ENCODE data around the gene TELO2. TPM values are rescaled to one million over a fixed set of nuclear protein-coding genes. Genes with fewer than 3 reads are reported as not detected.

Gene TELO2
- total and polyA plus RNA-seq, 2 donors (not counting 3 experiments of a cell fraction or from before 2014, with no cell fraction given) = 30.7 to 61.6 TPM

- no TSS peak for BruUV-seq (replicated peaks)
- H4K20me1 ChIP-seq (replicated peaks; ENCODE audit: control insufficient read depth, extremely low read depth, insufficient read depth, low read length) = no peaks in the 10 kb centered on the region
- dilution Hi-C loops (cut with MboI; ENCODE audit: extremely low pct_ligation_motif_present, low sequenced_read_pairs) = no loop called here
- no peaks in the 10 kb centered on the region for H3K36me3 ChIP-seq (ENCODE audit: control insufficient read depth in 2 of 2, extremely low read depth in 1 of 2, insufficient read depth in 2 of 2, low read length in 2 of 2)
- ChIA-PET POLR2A (no interaction called here), CTCF (interaction anchor here (1.6 kb wide), 1 partner anchor 12 kb away, joined by 3 read pairs; no protein-coding TSS in a partner anchor)
- H3K9me1 ChIP-seq (replicated peaks; ENCODE audit: control insufficient read depth, extremely low read depth, insufficient read depth, low read length) = no peaks in the 10 kb centered on the region
- H3K79me2 ChIP-seq (ENCODE audit: control insufficient read depth, insufficient read depth, low read length) = no peaks in the 10 kb centered on the region
- H3K4me3 ChIP-seq (replicated peaks in 1 of 3; ENCODE audit: insufficient read depth in 1 of 3, low read depth in 1 of 3, low read length in 3 of 3) = no peak overlapping the region
- no peak overlapping the region for H3K4me2 ChIP-seq (ENCODE audit: insufficient read depth, low read length)
- DNase-seq (ENCODE audit: low read depth, low spot score) (no peak), FAIRE-seq (no peak)
- no peak overlapping the region for H3K9ac ChIP-seq (replicated peaks; ENCODE audit: extremely low read depth, insufficient read depth, low read length)
- TF ChIP-seq EZH2 (IDR thresholded peaks at IDR 0.05; ENCODE audit: borderline replicate concordance, low read depth, low read length, severe bottlenecking) (no peak), POLR2AphosphoS5 (IDR thresholded peaks at IDR 0.05; ENCODE audit: insufficient read depth, low read depth, low read length) (no peak), CTCF (IDR thresholded peaks at IDR 0.05; ENCODE audit: extremely low read depth in 1 of 2, insufficient read depth in 1 of 2, low read depth in 1 of 2, low read length in 2 of 2) (no peak), FOS (IDR thresholded peaks at IDR 0.05; ENCODE audit: borderline replicate concordance, insufficient read depth, low read length) (no peak), MAX (IDR thresholded peaks at IDR 0.05; ENCODE audit: insufficient read depth, insufficient read length) (no peak), GATA2 (IDR thresholded peaks at IDR 0.05; ENCODE audit: insufficient read depth, insufficient read length, low read depth, low read length) (no peak), MYC (IDR thresholded peaks at IDR 0.05; ENCODE audit: low read depth, low read length) (no peak), POLR2A (IDR thresholded peaks at IDR 0.05; ENCODE audit: low read depth, low read length) (no peak), JUN (IDR thresholded peaks at IDR 0.05; ENCODE audit: borderline replicate concordance, insufficient read depth, insufficient read length, low read depth) (no peak)
- H2AFZ ChIP-seq (ENCODE audit: low read depth, low read length) = no peak overlapping the region
- intact Hi-C loops (cut with micrococcal nuclease) = no loop called here
- no peaks in the 10 kb centered on the region for H3K27me3 ChIP-seq (ENCODE audit: control insufficient read depth in 2 of 2, insufficient read depth in 2 of 2, low read length in 2 of 2)
- H3K9me3 ChIP-seq (replicated peaks; ENCODE audit: control insufficient read depth, insufficient read depth, low read length) = no peaks in the 10 kb centered on the region
- H3K27ac ChIP-seq (ENCODE audit: insufficient read depth, low read depth, low read length) = no peak overlapping the region
- H3K4me1 ChIP-seq (ENCODE audit: control insufficient read depth, extremely low read depth, insufficient read depth, low read length) = no peaks in the 10 kb centered on the region
Observed at GRCh38 chr16:1481906-1482835, 11.0 kb upstream of the TELO2 start.

Data from endothelial cell of umbilical vein (primary cell).